Measurements from ENCODE around the gene NAT16.
"Not testable (repeated sequence)": the region's sequence is repeated elsewhere in the genome, so short reads cannot be mapped to it uniquely, and the experiment has no call there.

NAT16 gene

GRCh38 chr7:101201695-101202602, 21.9 kb upstream of the NAT16 start:
- DNase-seq (ENCODE audit: low read depth in 2 of 2), result no peak

GRCh38 chr7:101200862-101201599, 20.9 kb upstream of the NAT16 start, which contains the start of gene MOGAT3:
Gene MOGAT3, minus strand, starts transcription at chr7:101201036. Its CDS starts 182 bp downstream, at chr7:101200854.
- no peak for DNase-seq (ENCODE audit: low read depth in 2 of 2)

DNA sequence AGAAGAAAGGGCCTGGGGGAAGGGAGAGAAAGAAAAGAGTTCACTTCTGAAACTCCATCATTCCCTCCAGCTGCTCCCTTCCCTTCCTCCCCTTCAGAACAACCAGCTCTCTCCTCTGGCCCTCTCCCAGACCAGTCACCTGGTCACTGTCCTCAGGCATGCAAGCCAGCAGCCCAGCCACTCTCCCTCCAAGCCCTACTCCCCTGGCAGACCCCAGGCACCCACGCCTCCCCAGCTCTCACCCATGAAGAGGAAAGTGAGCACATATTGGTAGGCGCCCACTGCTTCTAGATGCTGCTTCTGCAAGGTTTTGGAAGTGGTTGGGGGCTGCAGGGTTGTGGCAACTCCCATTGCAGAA, 20.4 kb upstream of the NAT16 start:
- DNase-seq (ENCODE audit: low read depth in 2 of 2), result no peak

- DNase-seq (ENCODE audit: low read depth in 2 of 2), result not testable (repeated sequence)
These were observed 19.4 kb upstream of the NAT16 start for GRCh38 chr7:101199522-101199921.

DNA sequence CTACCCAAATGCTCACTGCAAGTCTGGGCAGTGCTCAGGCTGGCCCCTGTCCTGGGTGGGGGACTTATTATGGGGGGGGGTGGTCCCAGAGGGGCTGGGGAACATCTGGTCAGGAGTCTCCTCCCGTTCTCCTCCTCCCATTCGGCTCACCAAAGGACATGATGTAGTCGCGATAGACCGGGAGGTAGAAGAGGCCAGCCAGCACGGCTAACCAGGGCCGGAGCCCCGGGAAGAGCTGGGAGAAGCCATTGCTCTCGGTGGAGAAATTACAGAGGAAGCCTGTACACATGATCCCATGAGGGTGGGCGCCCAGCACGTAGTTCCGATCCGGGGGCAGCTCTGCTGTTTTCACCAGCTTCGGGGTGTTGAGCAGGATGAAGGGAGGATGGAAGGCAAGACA, 18.4 kb upstream of the NAT16 start:
- DNase-seq (ENCODE audit: low read depth in 2 of 2), result no peak

- no peak for DNase-seq (ENCODE audit: low read depth in 2 of 2)
These were observed 17.9 kb upstream of the NAT16 start for GRCh38 chr7:101197991-101198390.

- no peak for DNase-seq (ENCODE audit: low read depth in 2 of 2)
These were observed 15.8 kb upstream of the NAT16 start for GRCh38 chr7:101195884-101196283.

GRCh38 chr7:101189109-101189508, 9.0 kb upstream of the NAT16 start:
- DNase-seq (ENCODE audit: low read depth in 2 of 2), result no peak

DNA sequence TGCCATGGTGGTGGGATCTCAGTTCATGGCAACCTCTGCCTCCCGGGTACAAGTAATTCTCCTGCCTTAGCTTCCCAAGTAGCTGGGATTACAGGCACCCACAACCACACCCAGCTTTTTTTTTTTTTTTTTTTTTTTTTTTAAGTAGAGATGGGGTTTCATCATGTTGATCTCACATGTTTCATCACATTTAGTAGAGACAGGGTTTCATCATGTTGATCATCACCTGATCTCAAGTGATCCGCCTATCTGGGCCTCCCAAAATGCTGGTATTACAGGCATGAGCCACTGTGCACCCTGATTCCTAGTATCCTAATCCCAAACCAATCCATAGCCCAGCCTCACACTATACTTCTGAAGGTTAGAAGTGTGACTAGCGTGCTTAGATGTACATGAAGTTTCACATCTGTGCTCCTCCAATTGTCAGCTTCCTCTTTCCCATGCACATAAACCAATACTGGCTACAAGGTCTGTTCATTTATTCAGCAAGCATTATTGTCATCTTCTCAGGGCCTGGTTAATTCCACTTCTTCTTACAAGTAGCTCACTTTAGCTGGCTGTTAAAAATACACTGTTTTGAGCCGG, 6.8 kb upstream of the NAT16 start:
- no peak for DNase-seq (ENCODE audit: low read depth in 2 of 2)

DNA sequence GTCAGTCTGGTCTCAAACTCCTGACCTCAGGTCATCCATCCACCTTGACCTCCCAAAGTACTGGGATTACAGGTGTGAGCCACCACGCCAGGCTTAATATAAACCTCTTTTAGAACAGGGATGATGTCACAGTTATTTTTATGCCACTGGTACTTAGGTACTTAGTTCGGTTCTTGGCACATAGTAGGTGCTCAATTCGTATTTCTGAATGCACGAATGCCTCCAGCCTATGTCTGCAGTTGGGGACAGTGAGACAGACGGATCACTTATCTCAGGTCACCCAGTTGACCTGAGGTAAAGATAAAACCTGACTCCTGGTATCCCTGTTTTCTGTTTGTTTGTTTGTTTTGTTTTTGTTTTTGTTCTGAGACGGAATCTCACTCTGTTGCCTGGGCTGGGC, 6.1 kb upstream of the NAT16 start:
- no peak for DNase-seq (ENCODE audit: low read depth in 2 of 2)

GRCh38 chr7:101185258-101185839, 5.3 kb upstream of the NAT16 start:
- DNase-seq (ENCODE audit: low read depth in 2 of 2), result no peak

- no peak for DNase-seq (ENCODE audit: low read depth in 2 of 2)
These were observed 380 bp downstream of the NAT16 start for GRCh38 chr7:101179713-101180112.

DNA sequence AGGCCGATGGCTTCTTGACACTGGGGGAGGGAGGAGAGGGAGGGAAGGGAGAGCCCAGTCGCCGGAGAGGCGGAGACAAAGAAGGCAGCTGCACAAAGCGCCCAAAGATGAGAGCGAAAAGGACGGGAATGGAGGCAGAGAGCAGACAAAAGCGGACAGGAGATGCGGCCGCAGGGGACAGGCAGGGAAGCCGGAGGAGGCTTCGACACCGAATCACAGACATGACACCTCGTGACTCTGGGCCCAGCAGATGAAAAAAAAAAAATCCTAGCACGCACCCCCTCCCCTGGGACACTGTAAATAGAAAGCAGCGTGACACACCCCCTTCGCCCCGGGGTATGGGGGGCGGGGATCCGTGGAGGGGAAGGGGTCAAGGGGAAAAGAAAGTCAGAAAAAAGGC, 976 bp downstream of the NAT16 start:
- no peak for DNase-seq (ENCODE audit: low read depth in 2 of 2)

DNA sequence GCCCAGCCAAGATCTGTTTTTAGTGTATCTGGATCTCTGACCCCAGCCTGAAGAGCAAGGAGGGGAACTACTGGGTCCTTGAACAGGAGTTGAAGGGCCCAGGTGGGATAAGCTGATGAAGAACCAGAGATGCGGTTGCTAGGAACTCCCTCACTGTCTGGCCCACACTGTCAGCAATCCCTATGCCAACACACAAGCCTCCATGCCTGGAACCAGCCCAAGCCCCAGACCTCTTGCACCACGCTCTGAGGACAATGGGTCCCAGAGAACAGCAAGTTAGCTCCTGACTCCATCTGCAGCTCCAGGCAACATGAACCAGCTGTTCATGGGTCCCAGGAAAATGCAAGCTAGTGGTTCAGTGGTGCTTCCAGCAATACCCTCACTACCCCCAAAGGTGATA, 2.4 kb downstream of the NAT16 start:
- no peak for DNase-seq (ENCODE audit: low read depth in 2 of 2)

DNA sequence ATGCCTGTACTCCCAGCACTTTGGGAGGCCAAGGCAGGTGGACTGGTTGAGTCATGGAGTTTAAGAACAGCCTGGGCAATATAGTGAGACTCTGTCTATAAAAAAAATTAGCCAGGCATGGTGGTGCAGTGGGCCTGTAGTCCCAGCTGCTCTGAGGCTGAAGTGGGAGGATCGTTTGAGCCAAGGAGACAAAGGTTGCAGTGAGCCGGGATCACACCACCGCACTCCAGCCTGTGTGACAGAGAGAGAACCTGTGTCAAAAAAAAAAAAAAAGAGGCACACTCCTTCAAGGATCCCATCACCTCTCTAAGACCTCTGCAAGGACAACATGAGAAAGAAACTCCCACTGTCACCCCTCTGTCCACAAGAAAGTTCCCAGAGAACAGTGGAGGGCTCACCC, 4.4 kb downstream of the NAT16 start:
- no peak for DNase-seq (ENCODE audit: low read depth in 2 of 2)

GRCh38 chr7:101174322-101174854, 5.7 kb downstream of the NAT16 start:
- DNase-seq (ENCODE audit: low read depth in 2 of 2), result no peak

GRCh38 chr7:101173752-101174244, 6.3 kb downstream of the NAT16 start:
- DNase-seq (ENCODE audit: low read depth in 2 of 2), result peak in 1 of 2 donors; percentile 47

DNA sequence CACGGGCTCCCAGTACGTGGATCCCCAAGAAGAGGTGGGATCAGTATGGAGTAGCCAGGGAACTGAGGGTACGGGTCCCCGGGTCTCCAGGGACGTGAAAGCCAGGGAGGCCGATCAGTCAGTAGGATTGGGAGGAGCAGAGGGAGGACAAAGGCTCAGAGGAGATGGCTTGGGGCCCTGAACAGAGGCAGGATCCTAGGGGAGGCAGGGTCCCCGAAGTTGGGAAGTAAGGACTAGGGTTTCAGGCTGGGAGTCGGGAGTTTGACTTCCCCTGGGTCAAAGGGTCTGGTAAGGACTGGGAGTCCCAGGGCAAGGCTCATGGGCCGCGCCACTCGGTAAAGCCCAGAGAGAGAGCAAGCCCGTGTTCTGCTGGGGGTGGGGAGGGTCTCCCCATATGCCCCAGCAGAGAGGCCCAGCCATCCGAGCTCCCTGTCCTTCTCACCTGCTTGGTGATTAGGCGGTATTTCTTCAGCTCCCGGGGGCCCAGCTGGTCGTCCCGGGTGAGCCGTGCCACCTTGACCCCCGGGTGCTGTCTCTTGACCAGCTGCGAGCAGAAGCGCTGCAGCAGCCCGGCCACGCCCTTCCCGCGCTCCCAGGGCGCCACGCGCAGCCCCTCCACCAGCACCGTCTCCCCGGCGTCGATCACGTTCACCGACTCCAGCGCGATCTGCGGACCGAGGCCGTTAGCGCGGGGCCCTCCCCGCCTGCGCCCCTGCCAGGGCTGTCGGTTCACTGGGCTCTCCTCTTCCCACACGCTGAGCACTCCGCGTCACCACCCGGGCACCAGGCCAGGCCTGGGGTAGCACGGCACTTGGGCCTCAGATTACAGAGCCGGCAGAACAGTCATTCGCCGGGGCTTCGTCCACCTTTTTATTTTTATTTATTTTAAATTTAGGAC, 7.0 kb downstream of the NAT16 start:
- no peak for DNase-seq (ENCODE audit: low read depth in 2 of 2)

DNA sequence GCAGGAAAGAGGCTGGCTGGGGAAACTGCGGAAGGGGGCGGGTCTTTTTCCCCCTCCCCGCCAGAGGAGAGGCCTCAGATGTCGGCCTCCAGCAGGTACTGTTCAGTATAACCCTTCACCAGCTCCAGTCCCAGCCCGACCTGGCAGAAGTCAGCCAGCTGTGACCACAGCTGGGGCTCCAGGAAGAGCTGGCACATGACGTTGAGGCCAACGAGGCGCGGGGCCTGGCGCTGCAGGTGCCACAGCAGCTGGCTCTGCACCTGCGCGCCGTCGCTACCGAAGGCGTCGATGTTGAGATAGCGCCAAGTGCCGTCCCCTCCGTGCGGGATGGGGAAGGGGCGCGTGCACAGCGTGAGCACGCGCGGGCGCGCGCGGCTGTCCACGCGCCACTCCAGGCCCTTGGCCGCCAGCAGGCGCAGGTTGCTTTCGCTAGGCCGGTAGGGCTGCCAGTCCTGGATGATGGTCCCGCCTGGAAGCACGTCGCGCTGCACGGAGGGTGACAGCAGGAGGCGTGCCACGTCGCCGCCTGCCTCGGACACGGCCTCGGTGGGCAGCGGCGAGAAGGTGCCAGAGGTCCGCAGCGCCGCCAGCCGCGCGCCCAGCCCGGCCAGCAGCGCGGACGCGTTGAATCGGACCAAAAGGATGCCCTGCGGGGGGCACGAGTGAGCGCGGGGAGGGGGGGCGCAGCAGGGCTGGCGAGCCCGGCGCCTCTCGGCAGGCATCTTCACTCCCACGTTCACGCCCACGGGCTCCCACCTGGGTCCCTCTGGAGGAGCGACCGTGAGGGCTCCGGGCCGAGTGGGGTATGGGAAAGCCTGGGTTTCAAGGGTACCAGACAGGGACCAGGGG, 7.9 kb downstream of the NAT16 start:
- no peak for DNase-seq (ENCODE audit: low read depth in 2 of 2)

- no peak for DNase-seq (ENCODE audit: low read depth in 2 of 2)
These were observed 8.7 kb downstream of the NAT16 start for GRCh38 chr7:101171442-101171837.

Measured in stimulated activated CD4-positive, alpha-beta T cell treated with anti-CD3 and anti-CD28 coated beads, Interleukin-1b, Interleukin-23, amount 100 ng/mL, for 1 hour (primary cell).